IPS DF 4.7 (cell line): Measurements from ENCODE around the gene BTRC.

ENCODE experiments used
- DNase-seq: peaks from one replicate; pipeline ENCODE4 v3.0.0-alpha.2; 2013; ENCODE audit warnings: low spot score; ENCODE audit errors: extremely low read depth

The BTRC gene

GRCh38 chr10:101442456-101442800, 88.5 kb downstream of the BTRC start:
- no peak for DNase-seq

- DNase-seq, result no peak
Measured at GRCh38 chr10:101444058-101444898, 90.3 kb downstream of the BTRC start.

- DNase-seq, result no peak
Measured at GRCh38 chr10:101446071-101446470, 92.1 kb downstream of the BTRC start.

GRCh38 chr10:101446947-101447346, 93.0 kb downstream of the BTRC start:
- no peak for DNase-seq

GRCh38 chr10:101447477-101447876, 93.5 kb downstream of the BTRC start:
- DNase-seq, result no peak

DNA sequence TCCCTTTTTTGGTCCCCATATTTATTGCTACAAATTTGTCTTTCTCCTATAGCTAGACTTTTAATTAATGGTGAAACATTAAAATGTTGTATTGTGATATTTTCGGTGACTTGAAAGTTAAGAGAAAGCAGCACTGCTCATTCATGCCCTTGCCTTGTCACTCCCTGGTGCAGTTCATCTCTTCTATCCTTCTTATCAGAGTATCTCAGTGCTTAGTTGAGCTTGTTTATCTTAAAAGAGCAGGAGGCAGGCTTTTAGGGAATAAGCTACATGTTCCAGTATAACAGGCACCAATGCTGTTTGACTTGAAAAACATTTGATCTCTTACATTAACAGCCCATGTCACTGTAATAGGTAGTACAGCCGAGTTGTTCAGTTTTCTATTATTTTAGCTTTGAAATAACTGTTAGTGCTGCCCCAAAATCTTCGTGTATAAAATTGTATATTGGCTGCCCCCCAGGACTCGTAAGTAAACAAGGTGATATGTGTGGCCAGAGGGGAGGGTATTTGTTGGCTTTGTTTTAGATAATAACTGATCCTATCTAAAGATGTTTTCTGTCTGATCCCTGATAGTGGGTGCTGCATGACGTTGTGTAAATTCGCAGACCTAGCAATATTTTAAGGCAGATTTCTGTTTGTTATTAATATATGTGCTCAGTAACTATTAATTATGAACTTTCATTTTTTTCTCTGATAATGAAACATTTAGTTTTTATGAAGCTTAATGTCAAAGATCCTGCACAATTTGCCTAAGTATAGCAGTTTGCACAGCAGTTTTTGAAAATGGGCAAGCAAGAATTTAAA, 96.5 kb downstream of the BTRC start:
- DNase-seq, result no peak

DNA sequence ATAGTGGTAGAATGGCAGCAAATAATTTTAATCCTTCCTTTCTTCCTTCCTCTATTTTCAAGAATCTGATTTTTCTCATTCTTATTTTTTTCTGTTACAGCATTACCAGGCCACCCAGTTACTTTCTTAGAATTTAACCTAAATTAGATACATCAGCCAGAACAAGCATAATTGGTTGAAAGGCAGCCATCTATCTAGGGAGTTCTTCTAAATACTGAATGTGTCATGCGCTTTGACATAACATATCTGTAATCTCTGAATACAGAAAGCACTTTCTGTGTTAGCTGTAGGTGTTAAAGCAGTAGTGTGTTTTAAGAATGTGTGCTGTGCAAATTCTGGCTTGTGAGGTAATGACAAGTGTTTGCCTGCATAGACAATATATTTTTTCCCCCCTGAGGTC, 97.3 kb downstream of the BTRC start:
- no peak for DNase-seq

DNA sequence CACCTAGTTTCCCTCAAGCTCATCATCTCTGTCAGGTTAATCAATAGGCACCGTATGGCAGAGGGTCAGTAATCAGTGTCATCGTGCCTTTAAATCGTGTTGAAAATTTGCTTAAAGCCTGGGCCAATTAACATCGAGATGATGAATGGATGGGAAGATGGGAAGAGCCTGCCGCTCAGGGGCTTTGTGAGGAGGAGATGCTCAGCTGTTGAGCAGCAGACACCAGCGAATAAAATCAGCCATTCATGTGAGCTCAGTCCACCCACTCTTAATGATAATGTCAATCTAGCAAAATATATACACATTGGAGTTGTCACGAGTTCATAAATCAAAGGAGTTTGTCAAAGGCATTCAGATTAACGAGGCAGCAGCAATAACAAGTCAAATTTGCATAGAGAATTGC, 97.7 kb downstream of the BTRC start:
- no peak for DNase-seq

GRCh38 chr10:101452176-101452575, 98.2 kb downstream of the BTRC start:
- DNase-seq, result no peak

DNA sequence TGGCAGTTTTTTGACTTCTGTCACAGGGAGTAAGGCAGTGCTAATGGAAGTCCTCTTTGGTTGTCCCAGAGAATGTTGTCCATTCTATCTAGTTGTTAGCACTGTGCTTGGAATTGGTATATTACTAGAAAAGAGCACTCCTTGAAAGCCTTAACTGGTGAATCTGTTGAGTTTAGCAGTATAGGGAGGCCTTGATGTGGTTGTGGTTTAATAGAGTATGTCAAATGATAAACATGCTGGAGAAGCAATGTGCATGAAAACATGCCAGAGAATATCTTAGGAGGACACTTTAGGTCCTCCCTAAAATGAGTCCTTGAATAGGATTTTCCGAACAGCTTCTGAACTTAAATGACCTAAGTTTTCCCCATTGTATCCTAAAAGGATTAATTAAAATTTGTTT, 98.6 kb downstream of the BTRC start:
- DNase-seq, result no peak

DNA sequence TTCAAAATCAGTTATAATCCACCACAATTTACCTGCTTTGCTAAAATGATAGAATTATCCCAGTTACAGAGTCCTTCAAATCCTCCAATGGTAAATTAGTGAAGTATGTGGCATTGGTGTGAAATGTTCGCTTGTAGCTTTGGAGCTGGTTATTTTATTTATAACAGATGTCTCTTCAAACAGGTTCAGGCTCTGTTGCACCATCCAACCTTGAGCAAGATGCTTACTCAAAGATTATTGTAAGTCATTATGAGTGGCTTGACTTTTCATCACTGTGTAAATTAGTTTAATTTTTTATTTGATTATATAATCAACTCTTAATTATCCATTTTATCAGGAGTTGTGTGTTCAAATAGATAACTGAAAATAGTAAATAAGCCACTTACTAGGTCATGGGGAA, 99.4 kb downstream of the BTRC start:
- no peak for DNase-seq

GRCh38 chr10:101453791-101454718, 100.1 kb downstream of the BTRC start:
- DNase-seq, result no peak

DNA sequence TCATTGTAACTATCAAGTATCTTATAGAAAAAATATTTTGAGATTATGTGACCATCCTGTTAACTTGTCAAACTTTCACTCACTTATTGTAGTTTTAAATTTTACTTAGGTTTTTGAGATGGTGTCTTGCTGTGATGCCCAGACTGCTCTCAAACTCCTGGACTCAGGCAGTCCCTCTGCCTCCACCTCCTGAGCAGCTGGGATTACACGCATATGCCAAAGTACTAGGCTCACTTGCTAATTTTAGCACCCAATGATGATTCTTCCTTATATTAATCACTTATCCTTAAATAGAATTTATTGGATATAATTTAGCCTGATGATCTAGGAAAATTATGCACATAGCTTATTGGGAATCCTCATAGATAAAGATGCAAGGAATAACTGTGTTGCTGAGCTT, 104.9 kb downstream of the BTRC start:
- no peak for DNase-seq

- DNase-seq, result no peak
Measured at GRCh38 chr10:101464082-101464481, 110.1 kb downstream of the BTRC start.

GRCh38 chr10:101464599-101464998, 110.6 kb downstream of the BTRC start:
- no peak for DNase-seq

- DNase-seq, result no peak
Measured at GRCh38 chr10:101466016-101466912, 112.3 kb downstream of the BTRC start.

- DNase-seq, result peak; percentile 38
Measured at GRCh38 chr10:101467286-101467770, 113.4 kb downstream of the BTRC start.

GRCh38 chr10:101468159-101468558, 114.2 kb downstream of the BTRC start:
- DNase-seq, result no peak

DNA sequence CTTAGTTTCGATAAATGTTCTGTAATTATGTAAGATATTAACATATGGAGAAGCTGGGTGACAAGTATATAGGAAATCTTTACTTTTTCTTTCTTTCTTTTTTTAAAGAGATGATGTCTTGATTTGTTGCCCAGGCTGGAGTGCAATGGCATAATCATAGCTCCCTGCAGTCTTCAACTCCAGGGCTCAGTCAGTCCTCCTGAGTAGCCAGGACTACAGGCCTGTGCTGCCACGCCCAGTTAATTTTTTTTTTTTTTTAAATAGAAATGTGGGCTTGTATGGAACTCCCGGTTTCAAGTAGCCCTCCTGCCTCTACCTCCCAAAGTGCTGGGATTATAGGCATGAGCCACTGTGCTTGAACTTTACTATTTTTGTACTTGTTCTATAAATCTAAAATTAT, 122.4 kb downstream of the BTRC start:
- no peak for DNase-seq

DNA sequence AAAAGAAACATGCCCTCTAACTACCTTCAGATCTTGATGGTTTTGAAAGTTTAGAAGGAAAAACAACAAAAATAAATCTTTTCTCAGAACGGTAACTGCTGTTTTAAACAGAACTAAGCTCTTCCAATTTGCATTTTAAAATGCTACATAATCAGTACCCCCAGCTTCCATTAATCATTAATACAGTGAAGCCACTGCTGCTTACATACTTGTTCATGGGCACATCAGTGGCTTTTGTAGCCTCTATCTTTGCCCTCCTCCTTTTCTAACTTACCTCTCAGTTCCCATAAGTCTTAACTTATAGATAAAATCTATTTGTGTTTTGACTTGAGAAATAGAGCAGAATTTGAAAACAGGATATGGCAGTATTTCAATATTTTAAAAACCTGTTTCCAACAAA, 125.0 kb downstream of the BTRC start:
- DNase-seq, result no peak

DNA sequence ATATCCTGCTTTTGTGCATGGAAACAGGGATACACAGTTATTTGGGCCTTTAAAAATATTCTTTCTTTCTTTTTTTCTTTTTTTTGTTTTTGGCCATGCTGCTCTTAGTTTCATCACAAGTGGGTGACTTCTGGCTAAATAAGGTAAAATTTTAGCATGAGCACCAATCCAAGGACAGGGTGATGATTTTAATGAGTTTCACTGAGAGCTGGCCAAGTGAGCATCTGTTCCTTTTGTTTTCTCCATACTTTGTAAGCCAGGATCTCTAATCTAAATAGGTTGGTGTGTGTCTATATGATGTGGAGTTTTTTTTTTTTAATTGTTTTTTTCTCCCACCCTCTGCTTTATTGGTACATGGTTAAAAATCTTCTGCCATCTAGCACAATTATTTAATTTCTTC, 127.3 kb downstream of the BTRC start:
- no peak for DNase-seq
